Measurements from ENCODE around the gene PRKRA. TPM values are rescaled to one million over a fixed set of nuclear protein-coding genes. Genes with fewer than 3 reads are reported as not detected.
"Not testable (repeated sequence)": the region's sequence is repeated elsewhere in the genome, so short reads cannot be mapped to it uniquely, and the experiment has no call there.

Gene PRKRA
- total RNA-seq, 1 experiment from 2014 or later = 62.6 TPM

- H3K4me1 ChIP-seq (ENCODE audit: insufficient read depth, low read length, poor library complexity, severe bottlenecking) = peaks cover 10% of the 10 kb centered on the region
- H3K27ac ChIP-seq (ENCODE audit: low read depth, low read length, poor library complexity, severe bottlenecking) = peak overlapping the region; percentile 95
- DNase-seq (ENCODE audit: low spot score) = peak; percentile 98
- no peak for TF ChIP-seq EZH2 (IDR thresholded peaks at IDR 0.05; ENCODE audit: borderline replicate concordance, low read depth, low read length, poor library complexity, severe bottlenecking)
- TF ChIP-seq, protein P1, sequence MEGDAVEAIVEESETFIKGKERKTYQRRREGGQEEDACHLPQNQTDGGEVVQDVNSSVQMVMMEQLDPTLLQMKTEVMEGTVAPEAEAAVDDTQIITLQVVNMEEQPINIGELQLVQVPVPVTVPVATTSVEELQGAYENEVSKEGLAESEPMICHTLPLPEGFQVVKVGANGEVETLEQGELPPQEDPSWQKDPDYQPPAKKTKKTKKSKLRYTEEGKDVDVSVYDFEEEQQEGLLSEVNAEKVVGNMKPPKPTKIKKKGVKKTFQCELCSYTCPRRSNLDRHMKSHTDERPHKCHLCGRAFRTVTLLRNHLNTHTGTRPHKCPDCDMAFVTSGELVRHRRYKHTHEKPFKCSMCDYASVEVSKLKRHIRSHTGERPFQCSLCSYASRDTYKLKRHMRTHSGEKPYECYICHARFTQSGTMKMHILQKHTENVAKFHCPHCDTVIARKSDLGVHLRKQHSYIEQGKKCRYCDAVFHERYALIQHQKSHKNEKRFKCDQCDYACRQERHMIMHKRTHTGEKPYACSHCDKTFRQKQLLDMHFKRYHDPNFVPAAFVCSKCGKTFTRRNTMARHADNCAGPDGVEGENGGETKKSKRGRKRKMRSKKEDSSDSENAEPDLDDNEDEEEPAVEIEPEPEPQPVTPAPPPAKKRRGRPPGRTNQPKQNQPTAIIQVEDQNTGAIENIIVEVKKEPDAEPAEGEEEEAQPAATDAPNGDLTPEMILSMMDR (conservative IDR thresholded peaks at IDR 0.05; ENCODE audit: low read depth, low read length) = peak; percentile 94
- H3K27me3 ChIP-seq (replicated peaks; ENCODE audit: insufficient read depth, low read depth, low read length, poor library complexity) = no peaks in the 10 kb centered on the region
- BruUV-seq (replicated peaks) = TSS peak; percentile 93
- POLR2A ChIA-PET (ENCODE audit: low non-redundant PET) = no interaction called here
- intact Hi-C loops (cut with micrococcal nuclease; ENCODE audit: unreplicated experiment) = loop anchor here (1.0 to 10.0 kb wide), 4 partner anchors 107 to 304 kb away; partner anchors contain the start of gene OSBPL6
- peak overlapping the region; percentile 55 for H3K4me3 ChIP-seq (ENCODE audit: low read depth, low read length, poor library complexity, severe bottlenecking)
- no peaks in the 10 kb centered on the region for H3K9me3 ChIP-seq (ENCODE audit: low read depth, low read length, poor library complexity, severe bottlenecking)
- no peaks in the 10 kb centered on the region for H3K36me3 ChIP-seq (ENCODE audit: insufficient read depth, low read length, poor library complexity, severe bottlenecking)
- CTCF ChIA-PET = interaction anchor here (0.6 to 2.1 kb wide), 12 partner anchors 10 to 847 kb away, joined by 3 to 15 read pairs (median 3); partner anchors contain the start of genes PJVK, PRKRA and RBM45
Observed at GRCh38 chr2:178414266-178415247, 36.4 kb downstream of the PRKRA start.

GRCh38 chr2:178413472-178414265, 37.3 kb downstream of the PRKRA start:
- peak; percentile 90 for DNase-seq (ENCODE audit: low spot score)
- ChIA-PET POLR2A (ENCODE audit: low non-redundant PET) (no interaction called here), CTCF (interaction anchor here (0.6 to 2.1 kb wide), 7 partner anchors 9 to 301 kb away, joined by 3 to 15 read pairs (median 6); partner anchors contain the start of genes PJVK, PRKRA and RBM45)
- H3K27ac ChIP-seq (ENCODE audit: low read depth, low read length, poor library complexity, severe bottlenecking) = peak overlapping the region; percentile 95
- TF ChIP-seq EZH2 (IDR thresholded peaks at IDR 0.05; ENCODE audit: borderline replicate concordance, low read depth, low read length, poor library complexity, severe bottlenecking) = no peak
- TF ChIP-seq, protein P1 (conservative IDR thresholded peaks at IDR 0.05; ENCODE audit: low read depth, low read length) = no peak
- BruUV-seq (replicated peaks) = no TSS peak
- H3K9me3 ChIP-seq (ENCODE audit: low read depth, low read length, poor library complexity, severe bottlenecking) = no peaks in the 10 kb centered on the region
- H3K4me1 ChIP-seq (ENCODE audit: insufficient read depth, low read length, poor library complexity, severe bottlenecking) = peaks cover 7% of the 10 kb centered on the region
- H3K4me3 ChIP-seq (ENCODE audit: low read depth, low read length, poor library complexity, severe bottlenecking) = peak overlapping the region; percentile 55
- no peaks in the 10 kb centered on the region for H3K27me3 ChIP-seq (replicated peaks; ENCODE audit: insufficient read depth, low read depth, low read length, poor library complexity)
- intact Hi-C loops (cut with micrococcal nuclease; ENCODE audit: unreplicated experiment) = loop anchor here (1.0 to 10.0 kb wide), 5 partner anchors 106 to 303 kb away; partner anchors contain the start of gene OSBPL6
- H3K36me3 ChIP-seq (ENCODE audit: insufficient read depth, low read length, poor library complexity, severe bottlenecking) = no peaks in the 10 kb centered on the region

DNA sequence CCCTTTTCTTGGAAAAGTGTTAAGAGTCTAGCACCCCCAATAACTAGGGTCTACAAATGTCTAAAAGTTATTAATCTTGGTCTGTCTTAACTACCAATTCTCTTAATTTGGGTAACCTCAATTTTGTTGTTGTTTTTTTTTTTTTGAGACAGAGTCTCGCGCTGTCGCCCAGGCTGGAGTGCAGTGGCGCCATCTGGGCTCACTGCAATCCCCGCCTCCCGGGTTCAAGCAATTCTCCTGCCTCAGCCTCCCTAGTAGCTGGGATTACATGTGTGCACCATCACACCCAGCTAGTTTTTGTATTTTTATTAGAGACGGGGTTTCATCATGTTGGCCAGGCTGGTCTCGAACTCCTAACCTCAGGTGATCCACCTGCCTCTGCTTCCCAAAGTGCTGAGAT, 38.5 kb downstream of the PRKRA start:
- H3K36me3 ChIP-seq (ENCODE audit: insufficient read depth, low read length, poor library complexity, severe bottlenecking); CTCF ChIA-PET; DNase-seq (ENCODE audit: low spot score); H3K4me1 ChIP-seq (ENCODE audit: insufficient read depth, low read length, poor library complexity, severe bottlenecking); H3K27ac ChIP-seq (ENCODE audit: low read depth, low read length, poor library complexity, severe bottlenecking); POLR2A ChIA-PET (ENCODE audit: low non-redundant PET); H3K9me3 ChIP-seq (ENCODE audit: low read depth, low read length, poor library complexity, severe bottlenecking); H3K27me3 ChIP-seq (replicated peaks; ENCODE audit: insufficient read depth, low read depth, low read length, poor library complexity); BruUV-seq (replicated peaks); H3K4me3 ChIP-seq (ENCODE audit: low read depth, low read length, poor library complexity, severe bottlenecking): not testable (repeated sequence)
- intact Hi-C loops (cut with micrococcal nuclease; ENCODE audit: unreplicated experiment) = loop anchor here (2.0 to 10.0 kb wide), 3 partner anchors 105 to 218 kb away; partner anchors contain the start of gene OSBPL6

Data from A673 (cell line).